ENCODE measurements around the gene RGP1. TPM values are rescaled to one million over a fixed set of nuclear protein-coding genes. Genes with fewer than 3 reads are reported as not detected.

Gene RGP1
- total RNA-seq, 1 experiment from 2014 or later, result 13.4 TPM

DNA sequence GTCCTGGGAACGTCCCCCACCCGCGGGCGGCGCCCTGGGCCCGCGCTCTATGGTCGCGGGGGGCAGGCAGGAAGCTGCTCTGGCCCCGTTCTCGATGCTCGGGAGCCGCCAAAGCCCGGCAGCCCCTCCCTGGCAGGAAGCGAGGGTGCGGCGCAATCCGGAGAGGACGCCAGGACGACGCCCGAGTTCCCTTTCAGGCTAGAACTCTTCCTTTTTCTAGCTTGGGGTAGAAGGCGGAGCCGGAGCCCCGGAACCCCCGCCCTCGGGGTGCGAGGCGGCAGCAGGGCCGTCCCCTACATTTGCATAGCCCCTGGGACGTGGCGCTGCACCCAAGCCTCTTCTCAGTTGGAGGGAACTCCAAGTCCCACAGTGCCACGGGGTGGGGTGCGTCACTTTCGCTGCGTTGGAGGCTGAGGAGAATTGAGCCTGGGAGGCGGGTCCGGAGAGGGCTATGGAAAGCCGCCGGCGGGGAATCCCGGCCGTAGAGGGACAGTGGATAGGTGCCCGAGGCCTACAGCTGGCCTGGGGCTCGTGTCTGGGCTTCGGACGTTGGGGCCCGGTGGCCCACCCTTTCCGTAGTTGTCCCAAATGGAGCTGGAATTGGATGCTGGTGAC lies 16.8 kb upstream of the RGP1 start, which contains the start of the genes CREB3 and TLN1:
TSS of gene CREB3 (plus strand) at position 482 of the 615 bp plus-strand sequence. CDS start at position 589, 107 bp downstream.
TSS of gene TLN1 (minus strand) at position 11 of the 615 bp plus-strand sequence. CDS start 6,501 bp downstream, outside the sequence.
- H3K4me3 ChIP-seq (ENCODE audit: low read length), result peak within 1 kb of the TSS; percentile 93
- peaks cover 17% of the 10 kb centered on the region; the same call in 1 of the 2 replicates for H3K36me3 ChIP-seq (ENCODE audit: insufficient read depth, low read length)
- no peaks in the 10 kb centered on the region for H3K9me3 ChIP-seq (ENCODE audit: low read length)
- peak within 1 kb of the TSS; percentile 79 for H3K27ac ChIP-seq (ENCODE audit: low read length)
- H3K9ac ChIP-seq (ENCODE audit: low read length), result peak within 1 kb of the TSS; percentile 98
- peak; percentile 99 for DNase-seq
- peaks cover 54% of the 10 kb centered on the region for H3K4me1 ChIP-seq (ENCODE audit: low read length)
- no peaks in the 10 kb centered on the region for H3K27me3 ChIP-seq (ENCODE audit: low read length)
- H3K9me2 ChIP-seq (replicated peaks; ENCODE audit: insufficient read depth, low read length), result no peaks in the 10 kb centered on the region
- peak within 1 kb of the TSS; percentile 99 for H3K4me2 ChIP-seq (ENCODE audit: low read depth, low read length, poor library complexity, severe bottlenecking)
- H4K20me1 ChIP-seq (ENCODE audit: insufficient read depth, low read depth, low read length), result peaks cover 3% of the 10 kb centered on the region; the same call in 1 of the 2 replicates
- H2AFZ ChIP-seq (ENCODE audit: low read length), result peak within 1 kb of the TSS; percentile 58; the same call in 1 of the 2 replicates
- H3K79me2 ChIP-seq (ENCODE audit: low read length), result peaks cover 53% of the 10 kb centered on the region

DNA sequence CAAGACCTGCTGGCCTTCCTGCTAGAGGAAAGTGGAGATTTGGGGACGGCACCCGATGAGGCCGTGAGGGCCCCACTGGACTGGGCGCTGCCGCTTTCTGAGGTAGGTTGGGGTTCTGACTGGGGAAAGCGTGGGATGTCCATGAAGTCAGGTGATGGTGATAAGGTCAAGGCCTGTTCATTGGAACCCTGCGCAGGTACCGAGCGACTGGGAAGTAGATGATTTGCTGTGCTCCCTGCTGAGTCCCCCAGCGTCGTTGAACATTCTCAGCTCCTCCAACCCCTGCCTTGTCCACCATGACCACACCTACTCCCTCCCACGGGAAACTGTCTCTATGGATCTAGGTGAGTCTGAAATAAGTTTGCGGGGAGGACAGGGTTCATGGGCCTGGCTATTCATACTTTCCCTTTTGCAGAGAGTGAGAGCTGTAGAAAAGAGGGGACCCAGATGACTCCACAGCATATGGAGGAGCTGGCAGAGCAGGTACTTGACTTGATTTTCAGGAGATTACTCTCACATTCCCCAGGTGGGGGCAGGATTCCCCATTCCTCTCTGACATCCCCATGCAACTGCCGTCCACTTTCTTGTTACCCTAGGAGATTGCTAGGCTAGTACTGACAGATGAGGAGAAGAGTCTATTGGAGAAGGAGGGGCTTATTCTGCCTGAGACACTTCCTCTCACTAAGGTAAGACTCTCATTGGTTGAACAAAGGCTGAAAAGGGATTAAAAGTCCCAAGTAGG lies 16.1 kb upstream of the RGP1 start:
- H3K36me3 ChIP-seq (ENCODE audit: insufficient read depth, low read length), result peaks cover 17% of the 10 kb centered on the region; the same call in 1 of the 2 replicates
- H3K4me3 ChIP-seq (ENCODE audit: low read length), result peak overlapping the region; percentile 93
- H3K79me2 ChIP-seq (ENCODE audit: low read length), result peaks cover 46% of the 10 kb centered on the region
- peak; percentile 81 for DNase-seq
- H3K27me3 ChIP-seq (ENCODE audit: low read length), result no peaks in the 10 kb centered on the region
- H3K4me2 ChIP-seq (ENCODE audit: low read depth, low read length, poor library complexity, severe bottlenecking), result peak overlapping the region; percentile 97
- peaks cover under 1% of the 10 kb centered on the region; the same call in 1 of the 2 replicates for H4K20me1 ChIP-seq (ENCODE audit: insufficient read depth, low read depth, low read length)
- H3K27ac ChIP-seq (ENCODE audit: low read length), result peak overlapping the region; percentile 79
- no peaks in the 10 kb centered on the region for H3K9me2 ChIP-seq (replicated peaks; ENCODE audit: insufficient read depth, low read length)
- peak overlapping the region; percentile 58; the same call in 1 of the 2 replicates for H2AFZ ChIP-seq (ENCODE audit: low read length)
- peaks cover 52% of the 10 kb centered on the region for H3K4me1 ChIP-seq (ENCODE audit: low read length)
- no peaks in the 10 kb centered on the region for H3K9me3 ChIP-seq (ENCODE audit: low read length)
- peak overlapping the region; percentile 86 for H3K9ac ChIP-seq (ENCODE audit: low read length)

DNA sequence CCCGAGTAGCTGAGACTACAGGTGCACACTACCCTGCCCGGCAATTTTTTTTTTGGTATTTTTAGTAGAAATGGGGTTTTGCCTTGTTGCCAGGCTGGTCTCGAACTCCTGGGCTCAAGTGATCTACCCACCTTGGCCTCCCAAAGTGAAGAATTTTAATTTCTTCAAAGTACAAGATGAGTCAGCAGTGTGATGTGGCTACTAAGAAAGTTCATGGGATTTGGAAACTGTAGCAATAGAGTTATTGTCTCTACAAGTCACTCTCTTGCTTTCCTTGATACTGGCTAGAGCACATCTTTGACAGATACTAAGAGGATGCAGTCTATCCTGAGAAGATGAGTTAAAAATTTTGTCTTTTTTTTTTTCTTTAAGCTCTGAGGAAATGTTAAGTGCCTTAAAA lies 15.0 kb upstream of the RGP1 start:
- Histone ChIP-seq H3K9ac (ENCODE audit: low read length) (no peak overlapping the region), H3K36me3 (ENCODE audit: insufficient read depth, low read length) (peaks cover 12% of the 10 kb centered on the region; the same call in 1 of the 2 replicates), H2AFZ (ENCODE audit: low read length) (no peak overlapping the region), H3K4me3 (ENCODE audit: low read length) (no peak overlapping the region), H3K9me3 (ENCODE audit: low read length) (no peaks in the 10 kb centered on the region), H3K27ac (ENCODE audit: low read length) (peak overlapping the region; percentile 79; the same call in 1 of the 2 replicates), H3K9me2 (replicated peaks; ENCODE audit: insufficient read depth, low read length) (no peaks in the 10 kb centered on the region), H3K4me1 (ENCODE audit: low read length) (peaks cover 40% of the 10 kb centered on the region), H3K4me2 (ENCODE audit: low read depth, low read length, poor library complexity, severe bottlenecking) (peak overlapping the region; percentile 97), H3K79me2 (ENCODE audit: low read length) (peaks cover 35% of the 10 kb centered on the region), H3K27me3 (ENCODE audit: low read length) (no peaks in the 10 kb centered on the region), H4K20me1 (ENCODE audit: insufficient read depth, low read depth, low read length) (no peaks in the 10 kb centered on the region)
- DNase-seq, result no peak

DNA sequence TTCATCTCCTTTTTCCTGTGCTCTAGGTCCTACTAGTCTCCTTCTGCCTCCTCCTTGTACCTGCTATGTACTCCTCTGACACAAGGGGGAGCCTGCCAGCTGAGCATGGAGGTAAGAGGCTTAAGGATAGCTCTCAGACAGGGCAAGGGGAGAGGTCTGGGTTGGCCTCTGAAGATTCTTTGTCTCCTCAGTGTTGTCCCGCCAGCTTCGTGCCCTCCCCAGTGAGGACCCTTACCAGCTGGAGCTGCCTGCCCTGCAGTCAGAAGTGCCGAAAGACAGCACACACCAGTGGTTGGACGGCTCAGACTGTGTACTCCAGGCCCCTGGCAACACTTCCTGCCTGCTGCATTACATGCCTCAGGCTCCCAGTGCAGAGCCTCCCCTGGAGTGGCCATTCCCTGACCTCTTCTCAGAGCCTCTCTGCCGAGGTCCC lies 12.9 kb upstream of the RGP1 start:
- Histone ChIP-seq H3K79me2 (ENCODE audit: low read length) (peaks cover 14% of the 10 kb centered on the region), H3K27ac (ENCODE audit: low read length) (no peak overlapping the region), H3K9ac (ENCODE audit: low read length) (peak overlapping the region; percentile 30; the same call in 1 of the 2 replicates)

DNA sequence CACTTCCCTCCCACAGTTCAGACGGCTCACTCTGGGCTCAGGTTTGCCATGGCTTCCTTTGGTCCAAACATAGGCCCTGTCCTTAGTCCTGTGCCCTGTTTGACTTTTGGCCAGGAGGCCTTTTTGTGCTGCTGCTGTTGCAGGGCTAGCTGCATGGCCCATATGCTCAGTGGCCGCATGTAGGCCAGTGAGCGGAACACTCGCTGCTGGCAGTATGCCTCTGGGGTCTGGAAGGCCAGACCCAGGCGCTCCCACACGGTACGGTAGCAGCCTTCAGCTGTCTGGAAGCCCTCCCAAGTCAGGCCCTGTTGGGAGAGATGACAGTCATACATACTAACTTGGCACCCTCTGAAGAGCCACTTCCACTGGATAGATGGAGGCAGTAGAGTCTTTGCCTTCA lies 11.9 kb upstream of the RGP1 start:
- Histone ChIP-seq H4K20me1 (ENCODE audit: insufficient read depth, low read depth, low read length) (no peaks in the 10 kb centered on the region), H2AFZ (ENCODE audit: low read length) (no peak overlapping the region)

More for the DNA sequence above, 12.9 kb upstream of the RGP1 start:
- Histone ChIP-seq H3K4me2 (ENCODE audit: low read depth, low read length, poor library complexity, severe bottlenecking) (no peak overlapping the region), H3K27me3 (ENCODE audit: low read length) (no peaks in the 10 kb centered on the region), H3K4me1 (ENCODE audit: low read length) (peaks cover 19% of the 10 kb centered on the region), H2AFZ (ENCODE audit: low read length) (no peak overlapping the region), H3K9me3 (ENCODE audit: low read length) (no peaks in the 10 kb centered on the region), H3K9me2 (replicated peaks; ENCODE audit: insufficient read depth, low read length) (no peaks in the 10 kb centered on the region), H4K20me1 (ENCODE audit: insufficient read depth, low read depth, low read length) (no peaks in the 10 kb centered on the region), H3K36me3 (ENCODE audit: insufficient read depth, low read length) (peaks cover 18% of the 10 kb centered on the region), H3K4me3 (ENCODE audit: low read length) (no peak overlapping the region)
- peak; percentile 92 for DNase-seq

DNA sequence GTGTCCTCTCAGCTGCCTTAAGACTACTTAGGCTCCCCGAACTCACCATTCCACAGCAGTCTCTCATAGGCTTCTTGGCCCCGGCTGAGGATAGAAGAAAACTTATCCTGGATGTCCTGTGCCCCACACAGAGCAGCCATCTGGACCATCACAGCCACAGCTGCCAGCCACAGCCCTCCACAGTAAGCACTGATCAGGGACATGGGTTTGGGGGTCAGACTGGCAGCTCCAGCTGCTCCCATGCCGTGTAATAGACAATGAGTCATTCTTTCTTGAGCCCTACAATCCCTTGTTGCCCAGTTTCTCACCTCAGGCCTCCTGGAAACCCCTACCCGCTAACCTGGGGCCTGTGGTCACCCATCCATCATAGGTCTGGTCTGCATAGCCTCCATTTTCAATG lies 10.9 kb upstream of the RGP1 start:
- H3K9ac ChIP-seq (ENCODE audit: low read length), result no peak overlapping the region
- H3K9me2 ChIP-seq (replicated peaks; ENCODE audit: insufficient read depth, low read length), result no peaks in the 10 kb centered on the region
- no peak overlapping the region for H3K4me3 ChIP-seq (ENCODE audit: low read length)
- no peaks in the 10 kb centered on the region for H3K27me3 ChIP-seq (ENCODE audit: low read length)
- H3K79me2 ChIP-seq (ENCODE audit: low read length), result peaks cover 8% of the 10 kb centered on the region
- no peak overlapping the region for H3K4me2 ChIP-seq (ENCODE audit: low read depth, low read length, poor library complexity, severe bottlenecking)
- peaks cover 14% of the 10 kb centered on the region for H3K4me1 ChIP-seq (ENCODE audit: low read length)
- H3K9me3 ChIP-seq (ENCODE audit: low read length), result no peaks in the 10 kb centered on the region
- H2AFZ ChIP-seq (ENCODE audit: low read length), result no peak overlapping the region
- H3K27ac ChIP-seq (ENCODE audit: low read length), result no peak overlapping the region
- no peak for DNase-seq
- no peaks in the 10 kb centered on the region for H4K20me1 ChIP-seq (ENCODE audit: insufficient read depth, low read depth, low read length)
- H3K36me3 ChIP-seq (ENCODE audit: insufficient read depth, low read length), result peaks cover 23% of the 10 kb centered on the region

More for the DNA sequence above, 11.9 kb upstream of the RGP1 start:
- no peaks in the 10 kb centered on the region for H3K9me2 ChIP-seq (replicated peaks; ENCODE audit: insufficient read depth, low read length)
- H3K4me1 ChIP-seq (ENCODE audit: low read length), result peaks cover 18% of the 10 kb centered on the region
- H3K9me3 ChIP-seq (ENCODE audit: low read length), result no peaks in the 10 kb centered on the region
- H3K27ac ChIP-seq (ENCODE audit: low read length), result no peak overlapping the region
- H3K4me2 ChIP-seq (ENCODE audit: low read depth, low read length, poor library complexity, severe bottlenecking), result no peak overlapping the region
- peaks cover 8% of the 10 kb centered on the region for H3K79me2 ChIP-seq (ENCODE audit: low read length)
- H3K36me3 ChIP-seq (ENCODE audit: insufficient read depth, low read length), result peaks cover 18% of the 10 kb centered on the region
- H3K9ac ChIP-seq (ENCODE audit: low read length), result no peak overlapping the region
- no peaks in the 10 kb centered on the region for H3K27me3 ChIP-seq (ENCODE audit: low read length)
- H3K4me3 ChIP-seq (ENCODE audit: low read length), result no peak overlapping the region
- no peak for DNase-seq

DNA sequence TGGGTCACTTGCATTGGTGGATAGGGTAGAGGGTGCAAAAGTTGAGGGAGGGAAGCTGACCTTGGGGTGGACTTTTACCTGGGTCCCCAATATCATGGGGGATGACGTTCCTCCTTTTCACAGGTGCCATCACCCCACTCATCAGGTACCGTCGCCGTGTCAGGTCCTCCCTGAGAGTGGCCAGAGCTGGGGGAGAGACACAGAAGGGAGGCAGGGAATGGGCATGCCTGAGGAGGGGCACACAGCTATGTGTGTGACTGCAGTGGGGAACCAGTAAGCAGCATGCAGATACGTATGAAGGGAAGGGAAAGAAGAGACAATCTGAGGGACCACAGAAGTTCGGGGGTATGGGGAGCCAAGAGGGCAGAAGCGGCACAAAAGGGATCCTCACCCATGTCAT lies 10.2 kb upstream of the RGP1 start:
- Histone ChIP-seq H3K4me2 (ENCODE audit: low read depth, low read length, poor library complexity, severe bottlenecking) (no peak overlapping the region), H3K4me1 (ENCODE audit: low read length) (peaks cover 6% of the 10 kb centered on the region), H3K27ac (ENCODE audit: low read length) (no peak overlapping the region), H4K20me1 (ENCODE audit: insufficient read depth, low read depth, low read length) (no peaks in the 10 kb centered on the region; the same call in 1 of the 2 replicates), H3K9me2 (replicated peaks; ENCODE audit: insufficient read depth, low read length) (no peaks in the 10 kb centered on the region), H2AFZ (ENCODE audit: low read length) (no peak overlapping the region), H3K27me3 (ENCODE audit: low read length) (no peaks in the 10 kb centered on the region), H3K9me3 (ENCODE audit: low read length) (no peaks in the 10 kb centered on the region), H3K36me3 (ENCODE audit: insufficient read depth, low read length) (peaks cover 31% of the 10 kb centered on the region), H3K4me3 (ENCODE audit: low read length) (no peak overlapping the region), H3K79me2 (ENCODE audit: low read length) (peaks cover 14% of the 10 kb centered on the region), H3K9ac (ENCODE audit: low read length) (no peak overlapping the region)
- no peak for DNase-seq

DNA sequence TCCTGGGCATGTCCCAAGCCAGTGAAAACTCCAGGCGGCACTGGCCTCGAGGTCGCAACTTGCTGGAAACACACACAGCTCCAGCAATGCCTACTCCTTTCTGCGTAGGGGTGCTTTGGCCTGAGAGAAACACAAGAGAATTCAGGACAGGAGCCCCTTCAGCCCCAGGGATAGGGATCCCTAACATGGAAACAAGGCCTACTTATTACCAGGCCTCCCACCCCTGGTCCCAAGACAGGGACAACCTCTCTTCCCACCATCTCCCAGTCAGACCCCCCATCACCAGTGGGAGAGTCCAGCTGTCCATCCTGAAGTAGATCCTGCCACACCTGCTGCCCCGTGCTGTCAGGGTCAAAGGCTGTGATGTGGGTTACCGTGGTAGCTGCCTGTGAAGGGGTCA lies 8.8 kb upstream of the RGP1 start:
- DNase-seq, result no peak
- H3K27ac ChIP-seq (ENCODE audit: low read length), result no peak overlapping the region
- H3K27me3 ChIP-seq (ENCODE audit: low read length), result no peaks in the 10 kb centered on the region
- no peak overlapping the region for H2AFZ ChIP-seq (ENCODE audit: low read length)
- H3K9ac ChIP-seq (ENCODE audit: low read length), result no peak overlapping the region
- H3K79me2 ChIP-seq (ENCODE audit: low read length), result peaks cover 26% of the 10 kb centered on the region
- no peaks in the 10 kb centered on the region; the same call in 1 of the 2 replicates for H3K4me1 ChIP-seq (ENCODE audit: low read length)
- H3K4me3 ChIP-seq (ENCODE audit: low read length), result no peak overlapping the region
- H3K9me3 ChIP-seq (ENCODE audit: low read length), result no peaks in the 10 kb centered on the region
- H4K20me1 ChIP-seq (ENCODE audit: insufficient read depth, low read depth, low read length), result no peaks in the 10 kb centered on the region; the same call in 1 of the 2 replicates
- H3K9me2 ChIP-seq (replicated peaks; ENCODE audit: insufficient read depth, low read length), result no peaks in the 10 kb centered on the region
- H3K36me3 ChIP-seq (ENCODE audit: insufficient read depth, low read length), result peaks cover 37% of the 10 kb centered on the region
- no peak overlapping the region for H3K4me2 ChIP-seq (ENCODE audit: low read depth, low read length, poor library complexity, severe bottlenecking)
